Immature natural killer cell (primary cell): ENCODE data around the gene HSD17B2. TPM values are rescaled to one million over a fixed set of nuclear protein-coding genes. Genes with fewer than 3 reads are reported as not detected.

Source experiments
- DNase-seq, 3 donors: peaks; one replicate each; pipeline ENCODE4 v3.0.0; 2022; ENCODE audit warnings: mixed read lengths in 1 of 3
- H3K27ac Mint-ChIP-seq, 6 donors: one replicate each; pipeline ENCODE4 v1.8.0; 2020; ENCODE audit warnings: mixed read lengths in 6 of 6, mild to moderate bottlenecking in 5 of 6, inconsistent platforms in 4 of 6, moderate library complexity in 3 of 6
- H3K27me3 Mint-ChIP-seq, 3 donors: one replicate each; pipeline ENCODE4 v1.8.0; 2020 to 2021; ENCODE audit warnings: low read depth in 3 of 3, mild to moderate bottlenecking in 3 of 3, mixed read lengths in 3 of 3, moderate library complexity in 3 of 3, inconsistent platforms in 1 of 3
- H3K36me3 Mint-ChIP-seq, 3 donors: one replicate each; pipeline ENCODE4 v1.8.0; 2020; ENCODE audit warnings: mixed read lengths in 3 of 3, inconsistent platforms in 2 of 3, mild to moderate bottlenecking in 2 of 3
- H3K4me1 Mint-ChIP-seq, 2 donors: one replicate each; pipeline ENCODE4 v1.8.0; 2020; ENCODE audit warnings: inconsistent platforms in 2 of 2, mild to moderate bottlenecking in 2 of 2, mixed read lengths in 2 of 2, moderate library complexity in 1 of 2
- H3K4me3 Mint-ChIP-seq, 5 donors: one replicate each; pipeline ENCODE4 v1.8.0; 2020; ENCODE audit warnings: mild to moderate bottlenecking in 5 of 5, mixed read lengths in 5 of 5, inconsistent platforms in 3 of 5, moderate library complexity in 3 of 5
- H3K9me3 Mint-ChIP-seq, 6 donors: one replicate each; pipeline ENCODE4 v1.8.0; 2020; ENCODE audit warnings: mild to moderate bottlenecking in 6 of 6, mixed read lengths in 6 of 6, inconsistent platforms in 4 of 6, moderate library complexity in 3 of 6
- polyA plus RNA-seq, 3 donors: library from polyadenylated mRNA; unstranded; fragments of 300-500 nt; fragmentation: Illumina TruSeq; gene quantifications; one replicate each; pipeline ENCODE4 v1.2.3, GENCODE V29; 2021

Gene HSD17B2, protein sequence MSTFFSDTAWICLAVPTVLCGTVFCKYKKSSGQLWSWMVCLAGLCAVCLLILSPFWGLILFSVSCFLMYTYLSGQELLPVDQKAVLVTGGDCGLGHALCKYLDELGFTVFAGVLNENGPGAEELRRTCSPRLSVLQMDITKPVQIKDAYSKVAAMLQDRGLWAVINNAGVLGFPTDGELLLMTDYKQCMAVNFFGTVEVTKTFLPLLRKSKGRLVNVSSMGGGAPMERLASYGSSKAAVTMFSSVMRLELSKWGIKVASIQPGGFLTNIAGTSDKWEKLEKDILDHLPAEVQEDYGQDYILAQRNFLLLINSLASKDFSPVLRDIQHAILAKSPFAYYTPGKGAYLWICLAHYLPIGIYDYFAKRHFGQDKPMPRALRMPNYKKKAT
- polyA plus RNA-seq, result not detected

DNA sequence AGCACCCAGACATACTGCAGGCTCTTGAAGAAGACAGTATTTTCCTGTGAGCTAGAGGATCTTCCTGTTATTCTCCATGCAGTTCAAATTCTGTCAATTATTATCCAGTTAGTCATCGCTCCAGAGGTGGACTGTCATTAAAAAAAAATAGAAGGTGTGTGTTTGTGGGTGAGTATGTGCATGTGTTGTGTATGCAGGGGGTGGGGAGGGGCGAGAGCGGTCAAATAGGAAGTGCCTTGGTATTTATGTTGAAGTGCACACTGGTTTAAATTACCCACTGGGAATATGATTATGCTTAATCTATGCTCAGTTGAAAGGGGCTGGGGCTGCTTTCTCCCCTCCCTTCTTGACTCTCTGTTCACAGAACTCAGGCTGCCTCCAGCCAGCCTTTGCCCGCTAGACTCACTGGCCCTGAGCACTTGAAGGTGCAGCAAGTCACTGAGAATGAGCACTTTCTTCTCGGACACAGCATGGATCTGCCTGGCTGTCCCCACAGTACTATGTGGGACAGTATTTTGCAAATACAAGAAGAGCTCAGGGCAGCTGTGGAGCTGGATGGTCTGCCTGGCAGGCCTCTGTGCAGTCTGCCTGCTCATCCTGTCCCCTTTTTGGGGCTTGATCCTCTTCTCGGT, at the start of gene HSD17B2:
Gene HSD17B2 (plus strand): TSS at position 273 of the 632 bp plus-strand sequence. CDS start 172 bp downstream, at position 445.
- Mint-ChIP-seq H3K27ac (no peak within 1 kb of the TSS), H3K4me1 (no peaks in the 10 kb centered on the region), H3K36me3 (no peaks in the 10 kb centered on the region), H3K9me3 (no peaks in the 10 kb centered on the region), H3K4me3 (no peak within 1 kb of the TSS), H3K27me3 (peaks cover 0 to 9% (median 2%) of the 10 kb centered on the region in 3 donors)
- no peak for DNase-seq

DNA sequence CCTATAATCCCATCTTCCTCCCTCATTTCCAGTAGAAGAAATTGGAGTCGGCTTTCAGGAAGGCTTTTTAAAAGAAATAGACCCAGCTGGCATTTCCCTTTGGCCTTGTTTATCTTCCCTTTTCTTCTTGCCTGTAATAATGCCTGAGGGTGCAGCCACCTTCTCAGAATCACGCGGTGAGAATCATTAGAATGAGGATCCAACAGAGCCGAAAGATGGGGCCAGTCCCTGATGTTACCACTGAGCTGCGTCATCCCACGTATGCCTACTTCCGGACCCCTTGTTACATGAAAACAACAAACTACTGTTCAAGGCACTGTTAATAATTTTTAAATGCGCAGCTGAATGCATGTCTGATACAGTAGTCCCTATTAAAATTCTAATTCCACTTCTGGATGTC, 47.9 kb upstream of the HSD17B2 start:
- Mint-ChIP-seq H3K27ac (no peak overlapping the region), H3K4me1 (no peaks in the 10 kb centered on the region), H3K27me3 (peaks cover 7 to 12% (median 8%) of the 10 kb centered on the region in 3 donors), H3K4me3 (no peak overlapping the region), H3K9me3 (peaks cover 0 to 3% (median 0%) of the 10 kb centered on the region in 6 donors), H3K36me3 (no peaks in the 10 kb centered on the region)
- DNase-seq, result no peak

DNA sequence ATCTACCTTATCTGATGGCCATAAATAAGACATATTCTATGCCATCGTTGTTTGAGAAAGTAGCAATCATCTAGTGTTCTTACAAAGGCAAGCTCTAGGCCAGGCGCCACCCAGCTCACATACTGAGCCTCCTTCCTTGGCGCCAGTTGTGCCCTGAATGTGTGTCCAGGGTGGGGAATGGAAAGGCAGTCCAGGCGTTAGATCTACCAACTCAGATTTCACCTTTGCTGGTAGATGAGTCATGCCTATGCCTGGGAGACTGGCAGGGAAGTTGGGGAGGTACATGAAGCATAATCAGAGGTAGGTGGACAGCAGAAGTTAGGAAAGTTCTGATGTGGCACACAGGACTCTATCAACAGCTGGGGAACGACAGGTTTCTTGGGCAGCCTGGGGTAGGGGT, 47.3 kb upstream of the HSD17B2 start:
- DNase-seq, result no peak
- H3K9me3 Mint-ChIP-seq, result peaks cover 0 to 3% (median 0%) of the 10 kb centered on the region in 6 donors
- H3K27me3 Mint-ChIP-seq, result peaks cover 6 to 8% (median 7%) of the 10 kb centered on the region in 3 donors
- no peak overlapping the region for H3K4me3 Mint-ChIP-seq
- H3K27ac Mint-ChIP-seq, result no peak overlapping the region
- no peaks in the 10 kb centered on the region for H3K36me3 Mint-ChIP-seq
- no peaks in the 10 kb centered on the region for H3K4me1 Mint-ChIP-seq

DNA sequence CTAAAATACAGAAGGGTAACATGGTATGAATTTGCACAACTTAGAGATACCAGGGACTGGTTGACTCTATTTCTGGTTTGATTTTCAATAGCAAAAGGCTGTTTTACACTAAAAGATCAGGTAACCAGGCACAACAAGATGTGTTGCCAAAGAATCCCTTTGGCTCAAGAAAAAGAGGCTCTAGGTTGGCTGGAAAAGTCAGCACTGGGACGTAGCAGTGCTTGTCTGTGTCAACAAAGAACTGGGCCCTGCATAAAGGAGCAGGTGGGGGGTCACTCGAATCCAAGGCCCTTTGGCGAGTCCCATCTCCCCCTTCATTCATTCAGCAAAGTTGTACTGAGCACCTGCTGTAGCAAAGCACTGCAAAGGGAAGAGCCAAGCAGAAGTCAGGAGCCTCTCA, 42.2 kb upstream of the HSD17B2 start:
- no peak overlapping the region for H3K27ac Mint-ChIP-seq
- DNase-seq, result no peak
- peaks cover 0 to 2% (median 0%) of the 10 kb centered on the region in 3 donors for H3K27me3 Mint-ChIP-seq
- H3K4me1 Mint-ChIP-seq, result no peaks in the 10 kb centered on the region
- H3K9me3 Mint-ChIP-seq, result no peaks in the 10 kb centered on the region
- no peak overlapping the region for H3K4me3 Mint-ChIP-seq
- H3K36me3 Mint-ChIP-seq, result peaks cover 0 to 11% (median 6%) of the 10 kb centered on the region in 3 donors

DNA sequence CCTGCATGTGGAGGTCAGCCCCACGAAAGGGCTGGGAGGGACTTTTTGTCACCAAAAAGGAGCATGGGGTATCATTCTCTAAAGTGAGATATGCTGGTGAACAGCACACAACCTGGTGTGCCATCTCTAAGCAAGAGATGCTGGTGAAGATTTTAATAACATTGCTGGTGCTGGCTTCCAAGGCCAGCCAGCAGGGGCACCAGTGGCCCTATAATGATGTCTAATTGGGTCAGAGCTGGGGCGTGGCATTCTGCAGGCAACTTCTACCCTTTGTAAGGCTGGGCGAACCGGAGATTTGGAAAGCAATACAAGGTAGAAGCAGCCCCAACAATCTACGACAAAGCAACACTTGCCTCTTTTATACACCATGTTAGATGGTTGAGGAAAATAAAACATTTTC, 40.6 kb upstream of the HSD17B2 start:
- no peaks in the 10 kb centered on the region for H3K9me3 Mint-ChIP-seq
- no peaks in the 10 kb centered on the region for H3K4me1 Mint-ChIP-seq
- no peak overlapping the region for H3K4me3 Mint-ChIP-seq
- H3K27me3 Mint-ChIP-seq, result peaks cover 0 to 2% (median 0%) of the 10 kb centered on the region in 3 donors
- DNase-seq, result no peak
- H3K36me3 Mint-ChIP-seq, result peaks cover 0 to 21% (median 12%) of the 10 kb centered on the region in 3 donors
- H3K27ac Mint-ChIP-seq, result no peak overlapping the region

DNA sequence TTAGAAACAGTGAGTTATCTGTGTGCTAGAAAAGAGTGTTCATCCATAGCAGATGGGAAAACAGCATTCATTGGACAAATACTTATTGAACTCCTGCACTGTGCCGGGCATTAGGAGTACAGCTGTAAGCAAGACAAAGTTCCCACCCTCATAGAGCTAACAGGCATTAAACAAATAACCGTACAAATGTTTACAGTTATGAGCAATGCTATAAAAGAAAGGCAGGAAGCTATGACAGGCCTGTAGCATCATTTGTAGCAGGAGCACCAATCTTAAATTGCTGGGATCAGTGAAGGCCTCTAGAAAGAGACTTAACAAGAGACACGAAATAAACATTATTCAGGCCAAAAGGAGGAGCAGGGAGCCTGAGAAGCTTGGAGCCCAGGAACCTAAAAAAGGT, 39.4 kb upstream of the HSD17B2 start:
- peaks cover 0 to 25% (median 12%) of the 10 kb centered on the region in 3 donors for H3K36me3 Mint-ChIP-seq
- H3K4me1 Mint-ChIP-seq, result no peaks in the 10 kb centered on the region
- DNase-seq, result no peak
- peak overlapping the region in 1 of 6 donors; percentile 51 for H3K27ac Mint-ChIP-seq
- H3K4me3 Mint-ChIP-seq, result no peak overlapping the region
- no peaks in the 10 kb centered on the region for H3K27me3 Mint-ChIP-seq
- H3K9me3 Mint-ChIP-seq, result no peaks in the 10 kb centered on the region

DNA sequence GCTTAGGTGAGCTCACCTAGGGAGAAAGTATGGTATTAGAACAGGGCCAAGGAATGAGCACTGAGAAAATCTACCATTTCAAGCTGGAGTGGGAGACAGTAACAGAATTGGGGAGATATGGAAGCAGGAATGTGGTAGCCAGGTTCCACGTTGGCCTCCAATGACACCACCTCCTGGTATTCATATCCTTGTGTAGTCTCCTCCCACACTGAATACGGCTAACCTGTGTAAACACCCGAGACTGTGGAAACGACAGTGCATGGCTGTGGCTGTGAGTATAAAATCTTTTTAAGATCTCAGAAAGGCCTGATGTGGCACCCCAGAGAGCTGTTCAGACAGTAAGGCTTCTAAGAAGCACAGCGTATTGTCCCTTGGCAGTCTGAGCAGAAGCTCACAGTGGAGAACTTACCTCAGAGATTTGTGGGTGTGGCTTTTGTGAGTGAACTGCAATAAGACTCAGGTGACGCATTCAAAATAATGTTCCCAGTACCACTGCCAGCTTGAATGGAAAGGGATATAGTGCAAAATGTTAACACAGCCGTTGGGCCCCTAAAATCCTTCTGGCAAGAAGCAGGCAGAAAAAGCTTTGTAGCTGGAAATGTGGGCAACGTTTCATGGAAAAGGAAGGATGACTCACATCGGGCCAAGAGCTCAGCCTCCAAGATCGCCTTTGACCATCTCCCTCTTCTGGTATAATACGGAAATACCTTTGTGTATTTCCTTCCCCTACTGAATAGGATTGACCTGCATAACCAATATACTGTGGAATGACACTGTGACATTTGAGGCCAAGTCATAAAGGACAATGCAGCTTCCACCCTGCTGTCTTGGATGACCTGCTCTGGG, 38.2 kb upstream of the HSD17B2 start:
- no peaks in the 10 kb centered on the region for H3K9me3 Mint-ChIP-seq
- no peak overlapping the region for H3K27ac Mint-ChIP-seq
- H3K36me3 Mint-ChIP-seq, result peaks cover 0 to 27% (median 12%) of the 10 kb centered on the region in 3 donors
- H3K27me3 Mint-ChIP-seq, result no peaks in the 10 kb centered on the region
- no peak overlapping the region for H3K4me3 Mint-ChIP-seq
- no peaks in the 10 kb centered on the region for H3K4me1 Mint-ChIP-seq
- no peak for DNase-seq

DNA sequence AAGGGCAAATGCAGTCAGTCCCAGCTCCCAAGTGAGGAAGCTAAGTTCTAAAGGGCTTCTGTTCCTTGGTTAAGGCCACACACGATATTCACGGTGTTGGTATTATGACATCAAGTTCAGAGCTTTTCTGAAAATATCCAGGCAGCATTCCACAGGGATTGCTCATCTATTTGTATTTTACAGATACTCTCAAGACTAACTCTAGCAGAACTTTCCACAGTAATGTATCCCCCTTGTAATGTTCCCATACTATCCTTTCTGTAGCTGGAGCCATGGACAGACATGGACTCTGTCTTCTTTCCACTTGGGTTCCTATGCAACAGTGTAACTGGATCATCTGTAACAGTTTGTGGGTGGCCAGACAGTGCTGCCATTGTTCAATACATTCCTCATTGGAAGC, 37.3 kb upstream of the HSD17B2 start:
- Mint-ChIP-seq H3K36me3 (peaks cover 0 to 29% (median 17%) of the 10 kb centered on the region in 3 donors), H3K4me1 (no peaks in the 10 kb centered on the region), H3K4me3 (no peak overlapping the region), H3K9me3 (no peaks in the 10 kb centered on the region), H3K27me3 (no peaks in the 10 kb centered on the region), H3K27ac (no peak overlapping the region)
- no peak for DNase-seq

DNA sequence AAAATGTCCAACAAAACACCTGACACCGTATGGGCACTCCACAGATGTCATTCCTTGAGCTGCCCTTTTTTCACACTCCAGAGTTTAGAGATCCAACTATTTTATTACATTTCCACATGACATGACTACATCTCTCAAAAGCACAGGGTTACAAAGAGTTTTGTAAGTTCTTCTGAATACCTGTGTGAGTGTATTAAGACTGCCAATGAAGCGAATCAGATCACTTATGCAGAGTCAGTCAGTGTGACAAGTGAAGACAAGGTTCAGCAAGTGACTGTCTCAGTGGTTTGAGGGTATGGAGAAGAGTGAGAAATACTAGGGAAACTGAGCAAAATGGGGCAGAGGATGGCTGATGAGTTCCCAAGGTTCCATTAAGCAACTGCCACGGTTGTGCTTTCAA, 32.2 kb upstream of the HSD17B2 start:
- Mint-ChIP-seq H3K27ac (peak overlapping the region in 1 of 6 donors; percentile 17), H3K4me3 (no peak overlapping the region)

DNA sequence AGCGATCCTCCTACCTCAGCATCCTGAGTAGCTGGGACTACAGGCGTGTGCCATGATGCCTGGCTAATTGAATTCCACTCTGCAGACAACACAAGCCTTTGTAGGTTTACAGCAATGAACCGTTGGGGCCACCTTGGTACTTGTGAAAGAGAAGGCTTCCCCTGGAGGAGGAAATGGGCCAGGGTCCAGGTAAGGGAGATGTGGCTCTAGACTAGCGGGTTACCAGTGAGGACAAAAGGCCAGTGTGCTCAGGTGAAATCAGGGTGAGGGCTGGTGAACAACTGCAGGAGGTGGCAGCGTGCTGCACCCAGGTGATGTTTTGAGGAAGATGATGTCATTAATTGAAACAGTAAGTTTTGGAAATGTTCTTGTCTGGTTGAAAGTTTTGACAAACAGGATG, 30.5 kb upstream of the HSD17B2 start:
- peaks cover 11 to 35% (median 12%) of the 10 kb centered on the region in 3 donors for H3K36me3 Mint-ChIP-seq

More for the DNA sequence above, 32.2 kb upstream of the HSD17B2 start:
- no peak for DNase-seq
- H3K27me3 Mint-ChIP-seq, result no peaks in the 10 kb centered on the region
- H3K9me3 Mint-ChIP-seq, result no peaks in the 10 kb centered on the region
- H3K4me1 Mint-ChIP-seq, result peaks cover 0 to 2% of the 10 kb centered on the region in 2 donors
- H3K36me3 Mint-ChIP-seq, result peaks cover 4 to 31% (median 16%) of the 10 kb centered on the region in 3 donors

DNA sequence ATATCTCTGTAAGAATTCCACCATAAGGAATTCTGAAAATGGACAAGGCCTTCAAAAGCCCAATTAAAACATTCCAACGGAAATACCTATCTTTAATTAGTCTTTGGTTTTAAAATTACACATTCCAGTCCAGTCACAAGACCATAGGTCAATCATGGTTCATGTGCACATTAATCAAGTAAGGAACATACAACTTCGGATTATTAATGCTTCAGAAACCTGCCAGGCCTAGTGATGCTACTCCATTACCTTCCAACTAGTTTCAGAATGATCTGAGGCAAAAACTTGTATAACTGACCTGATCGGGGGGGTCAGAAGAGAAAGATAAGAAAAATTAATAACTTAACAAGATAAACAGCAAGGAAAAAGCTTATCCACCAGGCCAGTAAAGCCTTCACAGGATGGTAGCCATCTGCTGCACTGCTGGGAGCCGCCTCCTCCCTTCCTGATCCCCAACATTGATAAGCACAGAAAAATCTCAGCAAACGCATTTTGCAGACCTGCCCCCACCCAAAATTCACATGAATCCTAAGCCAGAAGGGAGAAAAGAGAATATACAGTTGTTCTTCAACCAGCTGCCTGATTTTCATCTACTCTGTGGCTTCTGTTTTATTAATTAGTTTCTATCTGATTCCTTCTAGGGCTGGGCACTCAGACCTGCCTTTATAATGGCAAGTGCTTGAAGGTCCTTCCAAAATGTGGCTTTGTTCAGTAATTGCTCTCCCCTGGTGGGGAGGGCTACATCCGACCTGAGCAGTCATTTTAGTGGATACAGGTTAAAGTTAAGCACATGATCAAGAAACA, 29.8 kb upstream of the HSD17B2 start:
- peaks cover 0 to 8% (median 0%) of the 10 kb centered on the region in 6 donors for H3K9me3 Mint-ChIP-seq
- DNase-seq, result no peak
- peaks cover 8 to 16% of the 10 kb centered on the region in 2 donors for H3K4me1 Mint-ChIP-seq
- H3K27me3 Mint-ChIP-seq, result peaks cover 0 to 2% (median 0%) of the 10 kb centered on the region in 3 donors
- H3K36me3 Mint-ChIP-seq, result peaks cover 11 to 32% (median 12%) of the 10 kb centered on the region in 3 donors
- no peak overlapping the region for H3K27ac Mint-ChIP-seq
- H3K4me3 Mint-ChIP-seq, result no peak overlapping the region

More for the DNA sequence above, 30.5 kb upstream of the HSD17B2 start:
- Mint-ChIP-seq H3K9me3 (peaks cover 0 to 8% (median 0%) of the 10 kb centered on the region in 6 donors), H3K27me3 (peaks cover 0 to 2% (median 0%) of the 10 kb centered on the region in 3 donors), H3K27ac (no peak overlapping the region), H3K4me1 (peaks cover 3 to 10% of the 10 kb centered on the region in 2 donors), H3K4me3 (no peak overlapping the region)
- DNase-seq, result no peak

DNA sequence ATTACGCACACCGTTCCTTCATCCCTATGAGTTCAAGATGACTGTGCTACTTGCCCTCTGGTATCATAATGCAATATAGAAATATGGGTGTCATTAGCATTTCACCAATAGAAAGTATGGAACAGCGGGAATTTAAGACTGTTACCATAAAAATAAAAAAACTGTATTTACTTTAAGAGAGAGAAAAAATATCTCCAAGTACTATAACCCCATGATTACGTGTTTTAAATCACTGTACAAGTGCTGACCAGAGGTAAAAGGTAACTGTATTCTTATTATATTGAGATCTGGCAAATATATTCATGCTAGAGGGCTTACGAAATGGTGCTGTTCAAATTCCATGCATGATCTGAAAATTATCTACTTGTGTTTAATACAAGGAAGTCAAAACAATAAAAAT, 29.0 kb upstream of the HSD17B2 start:
- peak overlapping the region in 1 of 6 donors; percentile 43 for H3K27ac Mint-ChIP-seq
- H3K4me1 Mint-ChIP-seq, result peaks cover 16 to 24% of the 10 kb centered on the region in 2 donors
- no peak for DNase-seq
- no peak overlapping the region for H3K4me3 Mint-ChIP-seq
- H3K36me3 Mint-ChIP-seq, result peaks cover 11 to 32% (median 12%) of the 10 kb centered on the region in 3 donors
- H3K27me3 Mint-ChIP-seq, result peaks cover 0 to 4% (median 0%) of the 10 kb centered on the region in 3 donors
- H3K9me3 Mint-ChIP-seq, result peaks cover 0 to 8% (median 0%) of the 10 kb centered on the region in 6 donors

DNA sequence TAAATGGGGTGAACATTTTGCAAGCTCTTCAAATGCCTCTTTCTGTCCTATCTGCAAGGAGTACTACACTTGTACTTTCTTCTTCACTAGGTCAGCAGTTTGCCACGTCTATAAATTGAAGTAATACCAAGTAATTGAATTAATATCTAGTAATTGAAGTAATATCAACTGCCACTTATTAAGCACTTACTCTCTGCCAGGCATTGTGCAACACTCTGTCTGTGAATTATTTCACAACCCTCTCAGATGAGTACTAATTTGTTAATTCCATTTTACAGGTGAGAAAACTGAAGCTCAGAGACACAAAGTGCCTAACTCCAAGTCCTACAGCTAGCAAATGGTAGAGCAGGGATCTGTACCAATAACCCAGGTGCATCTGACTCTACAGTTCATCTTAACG, 27.9 kb upstream of the HSD17B2 start:
- H3K9me3 Mint-ChIP-seq, result peaks cover 0 to 8% (median 0%) of the 10 kb centered on the region in 6 donors
- peaks cover 0 to 6% (median 1%) of the 10 kb centered on the region in 3 donors for H3K27me3 Mint-ChIP-seq
- H3K4me1 Mint-ChIP-seq, result peaks cover 23 to 34% of the 10 kb centered on the region in 2 donors
- no peak overlapping the region for H3K4me3 Mint-ChIP-seq
- no peak for DNase-seq
- H3K27ac Mint-ChIP-seq, result no peak overlapping the region
- H3K36me3 Mint-ChIP-seq, result peaks cover 10 to 28% (median 12%) of the 10 kb centered on the region in 3 donors
